Stomach (tissue), 4 donors: ENCODE results near the gene CELA3B.
"Not testable (repeated sequence)": the region's sequence is repeated elsewhere in the genome, so short reads cannot be mapped to it uniquely, and the experiment has no call there.

ENCODE experiments used
- CTCF ChIP-seq, 7 experiments: fragments of 450-650 bp in 4 of 7; fragments of 200-600 bp in 3 of 7; sonication (generic) in 3 of 7; IDR thresholded peaks; one replicate each; pipeline ENCODE4 v1.5.1; 2016 to 2019; ENCODE audit warnings: antibody characterized with exemption in 7 of 7, control low read depth in 2 of 7, mild to moderate bottlenecking in 1 of 7
- EP300 ChIP-seq: sonication (generic); formaldehyde crosslinking; IDR thresholded peaks from one replicate; pipeline ENCODE4 v1.6.1; 2017; ENCODE audit warnings: antibody characterized with exemption
- POLR2A ChIP-seq, 4 donors: fragments of 450-650 bp; IDR thresholded peaks; one replicate each; pipeline ENCODE4 v1.6.1; 2016; ENCODE audit warnings: antibody characterized with exemption in 4 of 4, control low read depth in 2 of 4, mild to moderate bottlenecking in 1 of 4, moderate library complexity in 1 of 4
- POLR2AphosphoS5 ChIP-seq, 3 donors: sonication (generic); formaldehyde crosslinking; IDR thresholded peaks; one replicate each; pipeline ENCODE4 v1.6.1; 2016; ENCODE audit warnings: antibody characterized with exemption in 3 of 3

- TF ChIP-seq CTCF (IDR thresholded peaks at IDR 0.05); POLR2A (IDR thresholded peaks at IDR 0.05); POLR2AphosphoS5 (IDR thresholded peaks at IDR 0.05); EP300: not testable (repeated sequence)
These were observed 29.9 kb downstream of the CELA3B start for GRCh38 chr1:22006736-22007135.
